Endometrium (tissue), 2 donors: ENCODE data around the gene PEX14.

Experiments
- FAIRE-seq: peaks from 2 replicates; lab custom pipeline; 2012; peaks lifted over from hg19 to GRCh38; lab: Jason Lieb, UNC
- donor health status: control.
- donor health status: control.

PEX14 gene

DNA sequence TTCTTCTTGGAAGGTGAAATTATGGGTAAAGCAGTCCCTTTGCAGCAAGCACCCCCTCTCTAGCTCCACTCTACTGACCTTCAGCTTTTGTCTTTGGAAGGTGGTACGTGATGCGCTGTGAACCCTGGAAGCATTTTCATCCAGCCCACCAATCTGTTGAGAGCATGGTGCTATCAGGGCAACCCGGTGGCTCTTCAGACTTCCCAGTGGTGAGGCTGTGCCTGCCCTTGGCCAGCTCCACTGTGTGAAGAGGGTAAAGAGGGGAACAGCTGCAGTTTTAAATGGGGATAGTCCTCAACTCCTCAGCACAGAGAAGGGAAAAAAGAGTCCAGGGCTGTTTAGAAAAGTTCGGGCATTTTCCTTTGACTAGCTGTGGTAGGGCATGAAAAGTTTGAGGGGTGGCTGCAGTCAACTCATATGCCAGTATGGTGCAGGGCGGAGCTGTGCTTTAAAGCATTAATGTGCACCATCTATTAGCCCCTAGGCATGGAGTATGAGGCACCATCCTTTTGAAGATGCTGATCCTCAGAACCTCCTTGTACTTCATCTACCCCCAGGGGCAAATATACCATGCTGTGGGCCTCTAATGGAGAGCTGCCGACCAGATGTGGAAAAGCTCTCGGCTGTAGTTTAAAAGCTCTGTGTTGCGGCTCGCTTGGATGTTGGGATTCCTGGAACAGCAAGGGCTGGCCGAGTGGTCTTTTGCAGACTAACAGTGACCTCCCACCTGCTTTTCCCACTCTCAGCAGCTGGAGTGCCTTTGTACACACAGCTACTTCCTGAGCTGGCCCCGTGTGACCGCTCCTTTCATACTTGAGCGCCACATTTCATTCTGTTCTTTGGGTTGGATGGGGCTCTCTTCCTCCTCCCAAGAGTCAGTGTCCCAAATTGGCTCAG, 123.0 kb downstream of the PEX14 start:
- FAIRE-seq, result no peak

DNA sequence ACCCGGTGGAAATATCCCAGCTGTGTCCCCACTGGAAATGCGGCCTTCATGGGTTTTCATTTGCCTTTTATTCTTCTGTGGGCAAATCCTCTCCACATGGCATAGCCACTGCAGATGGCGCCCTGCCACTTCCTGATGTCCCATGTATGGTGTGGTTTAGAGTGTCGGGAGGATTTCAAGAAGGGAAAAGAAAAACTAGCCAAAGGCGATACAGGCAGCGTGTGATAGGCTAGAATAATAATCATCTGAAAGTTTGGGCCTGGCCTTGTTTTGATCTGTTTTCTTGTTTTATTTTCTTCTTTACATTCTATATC, 123.6 kb downstream of the PEX14 start:
- FAIRE-seq, result no peak

DNA sequence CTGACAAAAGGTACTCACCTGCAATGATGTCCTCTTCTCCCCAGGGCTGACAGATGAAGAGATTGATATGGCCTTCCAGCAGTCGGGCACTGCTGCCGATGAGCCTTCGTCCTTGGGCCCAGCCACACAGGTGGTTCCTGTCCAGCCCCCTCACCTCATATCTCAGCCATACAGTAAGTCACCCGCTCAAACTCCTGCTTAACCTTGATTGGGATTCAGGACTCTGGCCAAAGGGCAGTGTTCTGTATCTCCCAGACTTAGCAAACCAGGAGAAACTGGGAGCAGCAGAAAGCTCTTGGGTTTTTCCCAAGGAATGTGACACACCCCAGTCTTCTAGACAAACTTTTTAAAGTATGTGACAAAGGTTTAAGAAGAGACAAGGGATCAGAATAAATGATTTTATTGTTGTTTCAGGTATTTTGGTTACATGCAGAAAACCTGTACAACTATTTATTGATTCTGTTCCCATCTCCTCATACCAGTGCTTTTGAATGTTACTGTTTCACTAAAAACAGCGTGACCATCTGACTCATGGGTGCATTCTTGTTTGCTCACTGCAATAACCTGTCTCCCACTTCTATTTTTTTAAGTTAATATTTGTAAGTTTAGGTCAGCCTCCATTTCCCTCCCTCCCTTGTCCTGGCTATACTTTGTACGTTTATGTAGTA, 124.6 kb downstream of the PEX14 start:
- FAIRE-seq, result no peak

- no peak for FAIRE-seq
These were observed 126.8 kb downstream of the PEX14 start for GRCh38 chr1:10601342-10602070.

DNA sequence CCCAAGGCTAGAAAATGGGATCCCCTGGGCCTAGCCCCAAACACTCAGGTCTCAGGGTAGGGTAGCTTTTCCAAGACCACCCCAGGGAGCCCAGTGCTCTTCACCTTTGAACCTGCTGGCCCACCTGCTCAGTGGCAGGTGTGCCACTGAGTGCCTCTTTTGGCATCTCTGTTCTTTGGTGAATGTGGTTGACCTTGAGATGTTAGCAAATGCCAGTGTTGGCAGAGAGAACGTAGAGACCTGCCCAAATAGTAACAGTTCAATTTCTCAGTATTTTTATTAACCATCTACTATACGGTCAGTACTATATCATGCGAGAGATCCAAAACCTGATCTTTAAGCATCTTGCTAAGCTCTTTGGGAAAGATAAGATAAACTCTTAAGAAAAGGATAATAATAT, 128.2 kb downstream of the PEX14 start:
- no peak for FAIRE-seq

DNA sequence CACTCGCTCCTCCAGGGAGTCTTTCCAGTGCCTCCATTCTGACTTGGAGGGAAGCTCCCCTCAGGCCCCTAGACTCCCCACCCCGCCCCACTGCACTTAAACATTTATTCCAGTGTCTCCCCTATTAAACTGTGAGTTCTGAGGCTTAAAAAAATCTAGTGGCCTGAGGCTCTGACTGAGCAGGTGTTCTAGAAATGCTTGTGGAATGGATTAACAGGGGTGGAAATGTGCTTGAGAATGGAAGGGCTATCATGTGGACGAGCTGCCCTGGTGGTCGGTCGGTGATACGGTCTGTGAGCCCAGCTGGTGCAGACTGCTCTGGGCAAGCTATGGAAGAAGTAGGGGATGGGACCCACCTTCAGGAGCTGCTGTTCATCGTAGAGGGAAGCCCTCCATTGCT, 130.2 kb downstream of the PEX14 start:
- FAIRE-seq, result no peak

DNA sequence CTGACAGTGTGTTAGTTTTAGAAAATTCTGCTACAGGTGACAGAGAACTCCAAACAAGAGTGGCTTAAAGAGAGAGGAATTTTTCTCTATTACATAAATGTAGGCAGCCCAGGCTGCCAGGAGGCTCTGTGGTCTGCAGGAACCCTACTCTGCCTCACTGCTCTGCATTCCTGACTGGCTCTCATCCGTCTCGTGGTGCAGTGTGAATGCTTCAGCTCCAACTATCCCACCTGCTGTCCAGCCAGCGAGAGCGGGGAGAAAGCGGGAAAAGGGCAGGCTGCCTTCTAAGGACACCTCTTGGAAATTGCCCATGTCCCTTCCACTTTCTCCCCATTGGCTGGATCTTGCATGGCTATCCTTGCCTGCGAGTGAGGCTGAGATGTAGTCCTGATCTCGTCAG, 131.3 kb downstream of the PEX14 start:
- FAIRE-seq, result no peak

GRCh38 chr1:10607228-10607627, 132.5 kb downstream of the PEX14 start:
- FAIRE-seq, result no peak

- FAIRE-seq, result no peak
These were observed 133.9 kb downstream of the PEX14 start for GRCh38 chr1:10608690-10609089.

DNA sequence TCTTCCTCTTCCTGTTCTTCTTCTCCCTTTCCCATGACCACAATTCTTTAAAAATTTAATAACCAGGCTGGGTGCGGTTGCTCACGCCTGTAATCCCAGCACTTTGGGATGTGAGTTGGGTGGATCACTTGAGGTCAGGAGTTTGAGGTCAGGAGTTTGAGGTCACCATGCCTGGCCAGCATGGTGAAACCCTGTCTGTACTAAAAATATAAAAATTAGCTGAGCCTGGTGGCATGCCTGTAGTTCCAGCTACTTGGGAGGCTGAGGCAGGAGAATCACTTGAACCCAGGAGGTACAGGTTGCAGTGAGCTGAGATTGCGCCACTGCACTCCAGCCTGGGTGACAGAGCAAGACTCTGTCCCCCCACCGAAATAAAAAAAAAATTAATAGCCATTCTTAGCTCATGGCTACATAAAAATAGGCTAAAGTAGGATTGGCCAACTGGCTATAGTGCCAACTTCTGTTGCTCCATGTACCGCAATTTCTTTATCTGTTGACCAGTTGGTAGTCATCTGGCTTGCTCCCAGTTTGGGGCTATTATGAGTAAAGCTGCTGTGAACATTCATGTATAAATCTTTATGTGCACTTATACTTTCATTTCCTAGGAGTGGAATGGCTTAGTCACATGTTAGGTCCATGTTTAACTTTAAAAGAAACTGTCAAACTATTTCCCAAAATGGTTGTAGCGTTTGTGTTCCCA, 136.3 kb downstream of the PEX14 start:
- no peak for FAIRE-seq

DNA sequence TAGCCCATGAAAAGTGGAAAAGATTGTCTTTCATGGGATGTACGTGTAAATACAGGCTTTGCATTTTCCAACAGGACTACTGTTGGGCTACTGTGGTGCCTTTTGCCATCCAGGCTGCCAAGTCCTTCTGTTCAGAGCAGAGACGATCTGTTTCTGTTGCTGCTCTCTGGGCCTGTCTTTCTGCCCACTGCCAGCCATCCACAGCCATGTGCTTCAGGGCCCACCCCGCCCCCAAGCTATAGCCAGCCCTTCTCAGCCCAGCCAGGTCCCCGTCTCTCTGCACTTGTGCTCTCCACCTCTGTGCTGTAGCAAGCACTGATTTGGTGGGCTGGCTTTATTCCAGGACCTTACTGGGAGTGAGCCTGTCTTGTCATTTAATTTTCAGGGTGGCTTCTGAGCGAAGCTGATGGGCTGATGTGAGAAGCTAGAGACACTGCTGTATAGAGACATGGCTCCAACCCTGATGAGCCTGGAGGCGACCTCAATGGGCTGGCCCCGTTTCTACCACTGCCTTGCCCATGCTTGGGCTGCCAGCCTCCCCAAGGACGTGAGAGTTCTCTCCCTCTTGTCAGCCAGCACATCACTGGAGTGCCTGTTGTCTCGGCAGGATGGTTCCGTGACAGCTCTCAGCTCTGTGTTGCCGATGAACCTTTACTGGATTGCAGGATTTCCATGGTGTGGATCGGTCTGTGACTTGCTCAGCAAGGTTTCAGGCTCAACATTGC, 137.8 kb downstream of the PEX14 start:
- no peak for FAIRE-seq

GRCh38 chr1:10613340-10613739, 138.6 kb downstream of the PEX14 start:
- no peak for FAIRE-seq

DNA sequence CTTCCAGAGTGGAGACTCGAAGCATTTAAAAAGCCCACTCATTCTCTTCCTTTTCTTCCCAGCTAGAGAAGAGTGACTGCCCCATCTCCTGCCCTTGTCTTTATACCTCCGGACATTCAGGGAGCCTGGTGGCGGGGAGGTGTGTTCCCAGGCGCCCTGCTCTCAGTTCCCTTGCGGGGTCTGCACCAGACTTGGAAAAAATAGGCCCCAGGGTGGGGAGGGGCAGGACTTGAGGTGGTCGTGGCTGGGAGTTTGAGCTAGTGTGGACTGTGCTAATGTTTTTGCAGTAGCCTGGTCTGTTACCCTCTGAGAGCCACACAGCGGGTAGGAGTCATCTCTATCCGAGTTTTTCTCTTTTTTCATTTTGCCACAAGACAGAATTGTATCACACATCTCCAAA, 139.1 kb downstream of the PEX14 start:
- FAIRE-seq, result no peak

DNA sequence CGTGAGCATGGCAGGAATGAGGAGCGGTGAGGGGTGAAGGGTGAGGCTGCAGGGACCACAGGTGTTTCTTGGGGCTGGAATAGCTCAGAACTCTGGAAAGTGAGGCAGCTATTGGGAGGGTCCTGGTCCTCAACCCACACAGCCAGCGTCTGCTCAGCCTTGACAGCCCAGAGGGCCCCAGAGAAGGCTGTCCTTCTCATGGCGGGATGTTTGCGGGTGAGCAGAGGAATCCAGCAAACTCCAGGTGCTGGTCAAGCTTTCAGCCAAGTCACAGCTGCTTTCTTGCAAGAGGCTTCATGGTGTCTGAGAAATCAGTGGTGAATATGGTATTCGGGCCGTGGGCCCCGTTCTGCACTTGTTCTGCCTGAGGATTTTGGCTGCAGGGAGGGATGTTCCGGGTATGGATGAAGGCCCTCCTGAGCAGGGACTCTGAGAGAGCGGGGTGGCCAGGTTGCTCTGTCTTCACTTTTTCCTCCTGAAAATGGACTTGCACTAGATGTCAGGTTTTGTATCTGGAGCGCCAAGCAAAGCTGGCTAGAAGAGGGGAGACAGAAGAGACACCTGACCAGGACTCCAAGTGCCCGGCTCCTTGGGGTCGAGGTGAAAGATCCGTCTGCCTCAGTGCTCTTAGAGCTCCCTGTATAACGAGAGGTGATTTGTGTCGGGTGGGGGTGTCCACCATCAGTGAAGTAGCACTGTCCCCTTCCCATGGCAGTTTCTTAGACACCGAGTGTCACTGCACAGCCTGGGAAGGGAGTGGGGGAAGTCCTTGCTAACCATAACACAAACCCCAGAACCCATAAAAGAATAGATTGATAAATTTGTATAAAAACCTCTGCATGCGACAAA, 139.9 kb downstream of the PEX14 start:
- no peak for FAIRE-seq

DNA sequence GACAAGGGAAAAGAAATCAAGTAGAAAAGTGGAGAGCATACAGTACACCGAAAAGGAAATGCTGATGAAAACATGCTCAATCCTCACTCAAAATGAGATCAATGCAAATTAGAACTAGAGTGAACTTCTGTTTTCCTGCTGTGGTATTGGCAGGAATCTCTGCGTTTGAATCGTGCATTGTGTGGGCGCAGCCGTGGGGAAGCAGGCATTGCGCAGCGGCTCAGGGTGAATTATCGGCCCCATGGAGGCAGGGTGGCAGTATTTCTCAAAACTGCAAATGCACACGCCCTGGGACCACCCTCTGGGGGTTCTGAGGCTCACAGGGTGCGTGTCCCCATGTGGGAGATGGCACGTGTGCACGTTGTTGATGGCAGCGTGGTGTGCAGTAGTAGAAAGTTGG, 140.6 kb downstream of the PEX14 start:
- FAIRE-seq, result no peak

DNA sequence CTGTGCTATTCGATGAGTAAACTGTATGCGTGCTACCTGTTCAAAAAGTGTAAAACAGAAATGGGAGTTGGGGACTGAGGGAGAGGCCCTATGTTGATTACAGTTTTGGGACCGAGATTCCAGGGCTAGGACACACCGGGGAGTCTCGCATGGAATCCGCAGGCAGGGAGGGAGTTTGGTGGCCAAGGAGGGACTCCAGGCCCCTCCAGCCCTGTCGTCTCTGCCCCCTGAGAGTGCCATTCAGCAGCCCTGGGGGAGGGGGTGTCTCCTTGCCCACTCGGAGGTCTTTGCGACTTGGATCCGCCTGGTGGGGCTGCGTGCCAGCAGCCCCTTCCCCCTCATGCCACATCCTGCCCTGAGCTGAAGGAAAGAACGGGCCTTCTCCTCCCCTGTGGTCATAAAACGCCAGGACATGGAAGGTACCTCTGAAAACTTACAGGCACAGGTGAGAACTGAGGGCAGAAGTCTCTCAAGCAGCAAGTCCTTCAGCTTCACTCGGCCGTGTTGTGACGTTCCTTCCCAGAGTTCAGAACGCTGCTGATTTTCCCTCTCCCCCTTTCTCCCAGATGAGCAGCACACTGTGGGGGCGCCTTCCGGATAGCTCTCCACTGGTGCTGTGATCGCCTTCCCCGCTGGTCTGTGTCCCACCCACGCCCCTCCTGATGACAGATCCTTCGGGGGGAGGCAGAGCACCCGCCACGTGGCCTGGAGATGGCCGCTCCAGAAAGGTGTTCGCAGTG, 141.4 kb downstream of the PEX14 start:
- no peak for FAIRE-seq

- no peak for FAIRE-seq
These were observed 141.9 kb downstream of the PEX14 start for GRCh38 chr1:10616696-10617095.

DNA sequence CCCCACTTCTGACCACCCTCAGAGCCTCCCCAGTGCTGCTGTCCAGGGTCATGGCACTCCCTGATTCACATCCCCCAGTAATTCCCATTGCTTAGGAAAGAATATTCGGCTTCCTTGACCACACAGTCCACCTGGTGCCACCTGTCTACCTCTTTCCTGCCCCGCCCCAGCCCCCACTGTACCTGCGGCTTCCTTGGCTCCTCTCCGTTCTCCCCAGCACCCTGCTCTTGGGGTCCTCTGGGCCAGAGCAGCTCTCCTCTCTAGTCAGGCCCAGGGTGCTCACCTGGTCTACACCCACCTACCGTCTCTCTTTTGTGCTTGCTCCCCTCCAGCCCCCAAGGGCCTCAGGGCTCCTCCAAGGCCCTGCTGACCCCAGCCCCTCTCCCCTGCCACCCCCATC, 142.6 kb downstream of the PEX14 start:
- FAIRE-seq, result no peak

DNA sequence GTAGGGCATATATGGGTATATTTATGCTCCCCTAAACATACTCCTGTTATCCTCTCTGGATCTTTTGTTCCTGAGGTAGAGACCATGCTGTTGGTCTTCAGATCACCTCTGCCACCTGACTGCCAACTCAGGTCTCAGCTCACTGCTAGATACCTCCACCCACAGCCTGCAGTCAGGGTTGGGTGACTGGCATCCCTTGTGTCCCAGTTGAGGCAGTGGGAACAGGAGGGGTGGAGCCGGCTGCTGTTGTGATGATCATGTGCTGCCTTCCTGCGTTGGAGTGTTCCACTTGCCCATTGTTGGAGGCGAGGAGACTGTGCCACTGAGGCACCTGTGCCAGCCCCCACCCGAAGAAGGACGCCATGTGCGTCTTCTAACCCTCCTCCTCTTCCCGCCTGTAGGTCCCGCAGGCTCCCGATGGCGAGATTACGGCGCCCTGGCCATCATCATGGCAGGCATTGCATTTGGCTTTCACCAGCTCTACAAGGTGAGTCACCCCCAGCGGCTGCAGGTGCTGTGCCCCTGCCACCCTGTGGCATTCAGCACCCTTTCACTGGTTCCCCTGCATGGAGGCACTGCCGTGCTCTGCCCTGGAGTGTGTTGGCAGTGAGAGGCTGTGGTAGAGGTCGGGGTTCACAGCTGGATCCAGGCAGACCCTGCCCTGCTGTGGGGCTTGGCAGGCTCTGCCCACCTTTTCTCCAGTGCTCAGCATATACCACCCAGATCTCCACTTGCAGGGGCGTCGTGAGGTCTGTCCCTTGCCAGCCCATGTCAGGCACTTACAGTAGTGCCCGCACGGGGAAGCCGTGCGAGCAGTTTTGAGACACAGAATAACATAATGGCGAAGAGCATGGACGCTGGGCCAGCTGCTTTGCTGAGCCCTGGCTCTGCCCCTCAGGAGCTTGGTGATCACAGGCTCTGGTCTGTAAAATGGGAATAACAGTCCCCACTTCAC, 143.5 kb downstream of the PEX14 start:
- no peak for FAIRE-seq
